Measurements from ENCODE around the gene C19orf38.

Gene C19orf38

GRCh38 chr19:10812902-10813404 lies 35.3 kb upstream of the C19orf38 start:
- peaks cover 0 to 22% (median 7%) of the 10 kb centered on the region in 4 donors for H3K4me1 ChIP-seq
- H3K36me3 ChIP-seq = peaks cover 24 to 87% (median 66%) of the 10 kb centered on the region in 3 donors
- peak overlapping the region; percentile 13 to 20 for H3K27ac ChIP-seq
- peak; percentile 63 to 82 for DNase-seq
- H3K4me3 ChIP-seq = no peak overlapping the region
- H3K27me3 ChIP-seq = no peaks in the 10 kb centered on the region
- no peak for TF ChIP-seq CTCF (IDR thresholded peaks at IDR 0.05)
- intact Hi-C loops (cut with DNase I; ENCODE audit: low total_unique reads) = no loop called here
- no peaks in the 10 kb centered on the region for H3K9me3 ChIP-seq

GRCh38 chr19:10815007-10815536 lies 33.1 kb upstream of the C19orf38 start:
- no peak overlapping the region for H3K27ac ChIP-seq
- H3K4me1 ChIP-seq = peaks cover 0 to 30% (median 15%) of the 10 kb centered on the region in 4 donors
- TF ChIP-seq CTCF (IDR thresholded peaks at IDR 0.05) = no peak
- intact Hi-C loops (cut with DNase I; ENCODE audit: low total_unique reads) = no loop called here
- H3K4me3 ChIP-seq = no peak overlapping the region
- H3K36me3 ChIP-seq = peaks cover 20 to 79% (median 54%) of the 10 kb centered on the region in 3 donors
- H3K9me3 ChIP-seq = no peaks in the 10 kb centered on the region
- no peaks in the 10 kb centered on the region for H3K27me3 ChIP-seq
- no peak for DNase-seq

GRCh38 chr19:10815969-10816644 lies 32.1 kb upstream of the C19orf38 start:
- Histone ChIP-seq H3K27ac (peak overlapping the region; percentile 80 to 81), H3K4me1 (peaks cover 0 to 30% (median 15%) of the 10 kb centered on the region in 4 donors), H3K4me3 (peak overlapping the region; percentile 42 to 51), H3K27me3 (no peaks in the 10 kb centered on the region), H3K36me3 (peaks cover 22 to 79% (median 55%) of the 10 kb centered on the region in 3 donors), H3K9me3 (no peaks in the 10 kb centered on the region)
- DNase-seq = no peak
- intact Hi-C loops (cut with DNase I; ENCODE audit: low total_unique reads) = no loop called here
- TF ChIP-seq CTCF (IDR thresholded peaks at IDR 0.05) = no peak

GRCh38 chr19:10816691-10817090 lies 31.5 kb upstream of the C19orf38 start:
- intact Hi-C loops (cut with DNase I; ENCODE audit: low total_unique reads) = no loop called here
- H3K9me3 ChIP-seq = no peaks in the 10 kb centered on the region
- TF ChIP-seq CTCF (IDR thresholded peaks at IDR 0.05) = no peak
- peaks cover 23 to 79% (median 55%) of the 10 kb centered on the region in 3 donors for H3K36me3 ChIP-seq
- H3K4me1 ChIP-seq = peaks cover 0 to 30% (median 15%) of the 10 kb centered on the region in 4 donors
- H3K27me3 ChIP-seq = no peaks in the 10 kb centered on the region
- H3K27ac ChIP-seq = peak overlapping the region; percentile 80 to 81
- H3K4me3 ChIP-seq = peak overlapping the region; percentile 42 to 51
- DNase-seq = no peak

- peak overlapping the region; percentile 80 to 81 for H3K27ac ChIP-seq
- peak; percentile 88 to 89 for DNase-seq
- H3K27me3 ChIP-seq = no peaks in the 10 kb centered on the region
- intact Hi-C loops (cut with DNase I; ENCODE audit: low total_unique reads) = no loop called here
- H3K9me3 ChIP-seq = no peaks in the 10 kb centered on the region
- TF ChIP-seq CTCF (IDR thresholded peaks at IDR 0.05) = no peak
- peak overlapping the region; percentile 42 to 51 for H3K4me3 ChIP-seq
- peaks cover 0 to 30% (median 15%) of the 10 kb centered on the region in 4 donors for H3K4me1 ChIP-seq
- H3K36me3 ChIP-seq = peaks cover 23 to 79% (median 50%) of the 10 kb centered on the region in 3 donors
Measured at GRCh38 chr19:10817291-10818038, 30.8 kb upstream of the C19orf38 start.
